GM23248 (cell line): Measurements from ENCODE around the gene DYNC1H1.

ENCODE experiments used
- EZH2 ChIP-seq: fragments of 200-600 bp; sonication (generic); IDR thresholded peaks from 2 replicates; pipeline ENCODE4 v1.6.1; 2018; ENCODE audit warnings: antibody characterized with exemption, mild to moderate bottlenecking; ENCODE audit not compliant: insufficient read depth, poor library complexity, severe bottlenecking
- EZH2phosphoT487 ChIP-seq: fragments of 200-600 bp; sonication (generic); IDR thresholded peaks from 2 replicates; pipeline ENCODE4 v1.6.1; 2018; ENCODE audit warnings: antibody characterized with exemption, moderate library complexity, mild to moderate bottlenecking, low read depth; ENCODE audit not compliant: insufficient read depth

GRCh38 chr14:101958418-101959180 is 5.8 kb upstream of the DYNC1H1 start:
- TF ChIP-seq EZH2: no peak
- TF ChIP-seq EZH2phosphoT487: no peak
